Measurements from ENCODE around the gene C19orf25. TPM values are rescaled to one million over a fixed set of nuclear protein-coding genes. Genes with fewer than 3 reads are reported as not detected.

Gene C19orf25
- total RNA-seq, 3 donors from 2014 or later: 31.0 to 32.1 (median 32.0) TPM

DNA sequence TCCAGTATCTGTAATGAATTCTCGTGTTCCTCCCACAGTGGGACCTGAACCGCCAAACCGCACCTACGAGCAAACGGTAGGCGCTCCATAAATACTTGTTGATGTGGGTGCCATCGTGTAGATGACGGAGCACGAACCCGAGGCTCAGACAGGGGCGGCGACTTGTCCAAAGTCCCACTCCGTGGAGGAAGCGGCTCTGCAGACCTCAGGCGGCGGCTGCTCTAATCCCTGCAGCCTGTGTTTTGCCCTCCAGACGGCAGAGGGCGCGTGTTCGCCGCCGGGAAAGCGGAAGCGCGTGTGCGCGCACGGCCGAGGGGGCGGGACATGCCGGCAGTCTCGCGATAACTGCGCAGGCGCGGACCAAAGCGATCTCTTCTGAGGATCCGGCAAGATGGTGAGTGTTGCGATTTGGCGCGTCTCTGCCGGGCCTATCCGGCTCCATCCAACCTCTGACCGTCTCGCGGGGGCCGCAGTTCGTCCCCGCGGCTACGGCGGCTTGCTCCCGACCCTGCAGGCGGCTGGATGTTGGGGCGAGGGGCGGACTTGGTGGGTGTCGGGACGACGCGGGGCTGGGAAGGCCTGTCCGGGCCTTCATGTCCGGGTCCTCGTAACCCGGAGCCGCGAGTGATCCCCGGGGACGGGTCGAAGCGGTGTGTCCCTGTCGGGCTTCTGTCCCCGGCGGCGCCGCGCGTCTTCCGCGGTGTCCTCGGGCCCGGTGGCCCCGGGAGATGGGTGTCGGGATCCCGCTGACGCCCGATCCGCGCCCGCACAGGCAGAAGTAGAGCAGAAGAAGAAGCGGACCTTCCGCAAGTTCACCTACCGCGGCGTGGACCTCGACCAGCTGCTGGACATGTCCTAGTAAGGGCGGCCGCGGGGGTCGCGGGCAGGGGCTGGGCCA lies 40.7 kb downstream of the C19orf25 start, which contains the start of gene RPS15:
Gene RPS15 (plus strand): TSS at position 362 of the 898 bp plus-strand sequence. CDS start 30 bp downstream, at position 392.
- ATAC-seq: peak; percentile 78 to 87
- H3K4me3 Mint-ChIP-seq: peak within 1 kb of the TSS; percentile 98
- no peaks in the 10 kb centered on the region for H3K27me3 Mint-ChIP-seq (ENCODE audit: low read depth)
- peaks cover 42% of the 10 kb centered on the region for H3K36me3 Mint-ChIP-seq (ENCODE audit: insufficient read depth)
- DNase-seq: peak; percentile 96
- H3K9me3 Mint-ChIP-seq: no peaks in the 10 kb centered on the region
- peaks cover 27% of the 10 kb centered on the region for H3K4me1 Mint-ChIP-seq (ENCODE audit: low read depth)

DNA sequence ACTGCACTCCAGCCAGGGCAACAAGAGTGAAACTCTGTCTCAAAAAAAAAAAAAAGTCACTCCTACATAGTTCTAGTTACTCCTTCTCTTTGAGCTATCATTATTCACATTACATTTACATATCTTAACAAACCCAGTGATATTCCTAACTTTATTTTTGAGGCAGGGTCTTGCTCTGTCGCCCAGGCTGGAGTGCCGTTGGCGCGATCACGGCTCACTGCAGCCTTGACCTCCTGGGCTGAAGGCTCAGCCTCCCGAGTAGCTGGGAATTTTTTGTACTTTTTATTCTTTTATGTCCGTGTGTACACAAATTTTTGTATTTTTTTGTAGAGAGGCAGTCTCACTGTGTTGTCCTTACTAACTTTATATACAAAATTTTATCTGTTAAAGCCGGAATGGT lies 41.4 kb downstream of the C19orf25 start:
- Mint-ChIP-seq H3K4me1 (ENCODE audit: low read depth) (peaks cover 25% of the 10 kb centered on the region), H3K4me3 (peak overlapping the region; percentile 98), H3K36me3 (ENCODE audit: insufficient read depth) (peaks cover 40% of the 10 kb centered on the region)

DNA sequence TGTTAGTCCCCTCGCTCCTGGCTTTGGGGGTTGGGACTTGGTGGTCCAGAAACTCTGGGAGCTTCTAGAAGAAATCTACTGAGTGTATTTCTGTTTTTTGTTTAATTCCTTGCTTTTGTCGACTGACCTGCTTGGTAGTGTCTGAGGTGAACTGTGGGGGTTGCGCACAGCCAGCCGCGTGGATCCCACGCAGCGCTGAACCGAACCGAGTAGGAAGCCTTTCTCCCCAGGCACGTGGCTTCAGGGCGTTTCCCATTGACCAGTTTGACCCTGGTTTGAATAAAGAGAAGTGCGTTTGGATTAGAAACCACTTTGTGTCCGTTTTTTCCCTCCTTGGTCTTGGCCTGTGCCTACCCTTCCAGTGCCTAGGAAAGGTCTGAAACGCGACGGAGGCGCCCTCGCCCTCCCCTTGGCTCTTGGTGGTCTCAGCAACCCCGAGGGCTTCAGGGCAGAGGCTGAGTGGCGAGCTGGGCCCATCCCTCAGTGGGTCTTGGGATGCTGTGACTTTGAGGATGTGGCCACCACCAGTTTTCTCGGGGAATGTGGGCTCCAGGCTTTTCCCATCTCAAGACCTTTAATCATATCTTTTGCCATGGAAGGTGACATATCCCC lies 43.5 kb downstream of the C19orf25 start:
- Mint-ChIP-seq H3K27me3 (ENCODE audit: low read depth) (no peaks in the 10 kb centered on the region), H3K4me1 (ENCODE audit: low read depth) (peaks cover 15% of the 10 kb centered on the region), H3K9me3 (no peaks in the 10 kb centered on the region), H3K4me3 (no peak overlapping the region), H3K36me3 (ENCODE audit: insufficient read depth) (peaks cover 27% of the 10 kb centered on the region)
- DNase-seq (no peak), ATAC-seq (no peak)

More for the DNA sequence above, 41.4 kb downstream of the C19orf25 start:
- H3K9me3 Mint-ChIP-seq: no peaks in the 10 kb centered on the region
- DNase-seq: no peak
- no peaks in the 10 kb centered on the region for H3K27me3 Mint-ChIP-seq (ENCODE audit: low read depth)
- ATAC-seq: no peak

DNA sequence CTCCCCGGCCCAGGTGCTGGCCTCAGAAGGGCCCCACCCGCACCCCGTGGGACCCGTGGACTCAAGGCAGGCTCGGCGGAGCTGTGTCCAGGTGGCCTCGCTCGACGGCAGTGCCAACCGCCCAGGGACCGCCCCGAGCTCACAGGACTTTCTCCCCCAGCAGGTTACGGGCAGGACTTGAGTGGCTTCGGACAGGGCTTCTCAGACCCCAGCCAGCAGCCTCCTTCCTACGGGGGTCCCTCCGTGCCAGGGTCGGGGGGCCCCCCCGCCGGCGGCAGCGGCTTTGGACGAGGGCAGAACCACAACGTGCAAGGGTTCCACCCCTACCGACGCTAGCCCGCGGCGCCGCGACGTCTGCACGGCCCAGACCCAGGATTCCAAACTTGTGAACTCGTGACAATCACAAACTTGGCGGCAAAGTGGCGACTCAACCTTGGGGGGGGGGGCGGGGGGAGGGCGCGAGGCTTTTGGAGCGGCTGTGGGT lies 44.4 kb downstream of the C19orf25 start:
- peaks cover 7% of the 10 kb centered on the region for H3K4me1 Mint-ChIP-seq (ENCODE audit: low read depth)
- DNase-seq (no peak), ATAC-seq (no peak)
- H3K27me3 Mint-ChIP-seq (ENCODE audit: low read depth): no peaks in the 10 kb centered on the region
- H3K4me3 Mint-ChIP-seq: no peak overlapping the region
- no peaks in the 10 kb centered on the region for H3K9me3 Mint-ChIP-seq
- H3K36me3 Mint-ChIP-seq (ENCODE audit: insufficient read depth): peaks cover 21% of the 10 kb centered on the region

DNA sequence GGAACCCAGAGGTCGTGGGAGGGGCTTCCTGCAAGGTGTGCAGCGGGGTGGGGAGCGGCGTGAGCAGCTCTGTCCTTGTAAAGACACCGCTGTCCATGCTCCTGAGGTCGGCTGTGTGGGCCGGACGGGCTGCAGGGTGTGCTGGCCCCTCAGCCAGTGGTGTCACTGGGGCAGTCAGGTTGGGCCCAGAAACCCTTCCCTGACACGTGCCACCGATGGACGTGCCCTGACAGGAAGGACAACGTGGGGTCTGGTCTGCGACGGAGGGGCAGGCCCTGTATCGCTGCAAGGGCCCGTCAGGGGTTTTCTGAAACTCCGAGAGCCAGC lies 45.0 kb downstream of the C19orf25 start:
- Mint-ChIP-seq H3K36me3 (ENCODE audit: insufficient read depth) (peaks cover 18% of the 10 kb centered on the region), H3K27me3 (ENCODE audit: low read depth) (no peaks in the 10 kb centered on the region), H3K9me3 (no peaks in the 10 kb centered on the region), H3K4me1 (ENCODE audit: low read depth) (peaks cover 5% of the 10 kb centered on the region), H3K4me3 (no peak overlapping the region)
- DNase-seq (no peak), ATAC-seq (no peak)

DNA sequence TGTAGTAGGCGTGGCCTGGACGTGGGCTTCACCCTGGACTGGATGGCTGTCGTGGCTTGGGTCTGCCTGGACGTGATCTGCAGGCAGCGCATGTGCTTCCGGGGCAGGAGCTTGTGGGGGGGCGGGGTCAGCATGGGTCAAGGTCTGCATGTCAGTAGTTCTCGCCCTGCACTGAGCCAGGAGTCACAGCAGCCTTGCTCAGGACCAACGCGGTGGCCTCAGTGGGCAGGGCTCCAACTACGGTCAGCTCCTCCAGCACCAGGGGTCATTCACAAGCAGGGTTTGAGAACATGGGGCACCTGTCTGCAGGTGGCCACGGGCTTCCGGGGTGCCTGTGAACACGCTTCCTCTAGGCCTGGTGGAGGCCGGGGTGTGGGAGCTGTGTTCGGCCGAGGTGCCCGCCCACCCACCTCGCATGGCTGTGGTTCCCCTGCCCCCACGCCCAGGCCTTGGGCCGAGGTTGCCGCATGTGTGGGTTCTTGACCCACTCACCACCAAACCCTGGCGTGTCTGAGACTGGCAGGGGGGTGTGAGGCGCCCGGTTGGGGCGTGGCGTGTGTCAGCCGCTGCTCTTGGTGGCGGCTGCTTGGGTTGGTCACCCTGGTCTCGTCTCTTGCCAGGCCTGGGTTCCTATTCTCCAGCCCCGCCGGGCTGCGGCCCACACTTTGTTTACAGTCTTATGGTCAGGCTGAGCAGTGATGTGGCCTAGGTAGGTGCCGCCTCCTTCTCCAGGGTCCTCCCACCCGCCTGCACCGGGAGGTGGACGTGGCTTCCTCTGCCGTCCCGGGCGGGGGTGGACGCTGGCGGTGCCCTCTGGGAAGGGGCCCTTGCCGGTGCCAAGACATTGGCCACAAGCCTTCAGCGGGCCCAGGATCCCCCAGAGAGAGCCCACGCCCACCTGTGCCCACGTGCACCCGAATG lies 45.6 kb downstream of the C19orf25 start:
- ATAC-seq (no peak), DNase-seq (no peak)
- no peaks in the 10 kb centered on the region for H3K9me3 Mint-ChIP-seq
- H3K4me1 Mint-ChIP-seq (ENCODE audit: low read depth): peaks cover 5% of the 10 kb centered on the region
- H3K27me3 Mint-ChIP-seq (ENCODE audit: low read depth): no peaks in the 10 kb centered on the region
- peaks cover 18% of the 10 kb centered on the region for H3K36me3 Mint-ChIP-seq (ENCODE audit: insufficient read depth)
- no peak overlapping the region for H3K4me3 Mint-ChIP-seq

DNA sequence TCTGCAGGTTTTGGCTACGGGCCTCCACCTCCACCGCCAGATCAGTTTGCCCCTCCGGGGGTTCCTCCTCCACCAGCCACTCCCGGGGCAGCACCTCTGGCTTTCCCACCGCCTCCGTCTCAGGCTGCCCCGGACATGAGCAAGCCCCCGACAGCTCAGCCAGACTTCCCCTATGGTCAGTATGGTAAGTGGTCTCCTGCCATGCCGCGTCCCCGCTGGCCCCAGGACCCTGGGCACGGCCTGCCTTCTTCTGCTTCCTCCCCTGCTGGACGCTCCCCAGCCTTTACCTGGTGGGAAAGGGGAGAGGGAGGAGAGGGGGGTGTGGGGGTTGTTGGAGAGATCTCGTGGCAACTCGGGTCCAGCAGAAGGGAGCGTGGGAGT lies 46.5 kb downstream of the C19orf25 start:
- no peak for DNase-seq
- Mint-ChIP-seq H3K27me3 (ENCODE audit: low read depth) (no peaks in the 10 kb centered on the region), H3K36me3 (ENCODE audit: insufficient read depth) (peaks cover 15% of the 10 kb centered on the region), H3K4me1 (ENCODE audit: low read depth) (no peaks in the 10 kb centered on the region), H3K4me3 (no peak overlapping the region), H3K9me3 (no peaks in the 10 kb centered on the region)
- ATAC-seq: no peak

DNA sequence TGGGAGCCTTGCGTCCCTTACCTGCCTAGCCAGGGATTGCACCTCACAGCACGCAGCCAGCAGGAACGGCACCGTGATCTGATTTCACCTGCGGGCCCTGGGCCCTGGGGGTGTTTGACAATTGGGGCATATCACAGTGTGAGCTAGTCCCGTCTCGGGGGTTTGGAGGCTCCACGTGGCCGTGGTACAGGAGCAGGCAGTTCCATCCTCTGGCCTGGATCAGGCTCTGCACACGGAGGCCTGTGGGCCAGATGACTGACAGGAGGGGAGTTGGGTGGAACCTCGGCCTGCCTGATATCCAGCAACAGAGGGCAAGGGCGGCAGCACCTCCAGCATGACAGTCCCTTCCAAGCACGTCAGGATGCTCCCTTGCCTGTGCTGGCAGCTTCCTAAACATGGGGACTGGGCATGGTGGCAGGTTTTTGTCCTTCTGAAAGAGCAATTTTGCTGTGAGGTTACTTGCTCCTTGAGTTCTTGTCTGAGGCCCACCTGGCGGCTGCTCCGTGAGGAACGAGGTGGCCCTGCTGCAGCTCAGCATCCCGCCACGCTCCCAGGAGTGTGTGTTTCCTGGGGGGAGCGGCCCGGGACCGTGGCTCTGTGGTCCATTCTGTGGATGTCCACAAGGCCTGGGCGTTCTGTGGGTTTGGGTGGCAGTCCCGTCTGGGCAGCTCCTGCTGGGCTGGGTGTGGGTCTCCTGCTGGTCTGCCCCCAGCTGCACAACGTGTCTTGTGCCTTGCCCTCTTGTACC lies 47.1 kb downstream of the C19orf25 start:
- Mint-ChIP-seq H3K4me3 (no peak overlapping the region), H3K36me3 (ENCODE audit: insufficient read depth) (peaks cover 15% of the 10 kb centered on the region), H3K27me3 (ENCODE audit: low read depth) (no peaks in the 10 kb centered on the region), H3K9me3 (no peaks in the 10 kb centered on the region), H3K4me1 (ENCODE audit: low read depth) (no peaks in the 10 kb centered on the region)
- ATAC-seq (no peak), DNase-seq (no peak)

DNA sequence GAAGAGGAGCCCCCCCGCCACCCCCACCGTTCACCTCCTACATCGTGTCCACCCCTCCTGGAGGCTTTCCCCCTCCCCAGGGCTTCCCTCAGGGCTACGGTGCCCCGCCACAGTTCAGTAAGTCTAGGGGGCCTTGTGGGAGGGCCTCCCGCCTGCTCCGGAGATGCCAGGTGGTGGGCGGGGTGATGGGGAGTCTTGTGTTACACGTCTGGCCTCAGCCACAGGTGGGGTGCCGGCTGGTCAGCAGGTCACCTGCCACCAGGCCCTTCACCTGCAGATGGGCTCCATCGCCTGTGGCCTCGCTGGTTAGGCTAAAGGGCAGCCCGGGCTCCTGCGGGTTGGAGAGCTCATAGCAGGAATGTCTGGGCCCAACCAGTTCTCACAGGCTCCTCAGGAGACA lies 48.8 kb downstream of the C19orf25 start:
- Mint-ChIP-seq H3K36me3 (ENCODE audit: insufficient read depth) (peaks cover 15% of the 10 kb centered on the region), H3K9me3 (no peaks in the 10 kb centered on the region), H3K4me3 (no peak overlapping the region), H3K27me3 (ENCODE audit: low read depth) (no peaks in the 10 kb centered on the region), H3K4me1 (ENCODE audit: low read depth) (no peaks in the 10 kb centered on the region)
- DNase-seq (no peak), ATAC-seq (no peak)

DNA sequence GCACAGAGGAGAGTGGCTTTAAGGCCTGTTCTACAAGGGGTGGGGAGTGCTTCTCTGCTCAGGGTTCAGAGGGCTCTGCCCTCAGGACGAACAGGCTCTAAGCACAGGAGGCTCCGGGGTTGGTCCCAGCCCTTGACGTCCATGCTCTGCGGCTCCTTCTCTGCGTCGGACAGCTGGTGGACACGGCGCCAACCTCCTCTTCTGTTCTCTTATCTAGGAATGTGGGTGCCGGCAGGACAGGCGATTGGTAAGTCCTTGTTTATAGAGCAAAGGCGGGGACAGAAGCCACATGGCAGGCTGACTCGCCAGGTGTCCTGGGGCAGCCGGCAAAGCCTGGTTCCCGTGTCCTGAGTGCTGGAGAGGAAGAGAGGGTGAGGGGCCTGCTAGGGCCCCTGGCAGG lies 49.3 kb downstream of the C19orf25 start:
- Mint-ChIP-seq H3K4me3 (no peak overlapping the region), H3K4me1 (ENCODE audit: low read depth) (no peaks in the 10 kb centered on the region), H3K36me3 (ENCODE audit: insufficient read depth) (peaks cover 18% of the 10 kb centered on the region), H3K27me3 (ENCODE audit: low read depth) (no peaks in the 10 kb centered on the region), H3K9me3 (no peaks in the 10 kb centered on the region)
- no peak for ATAC-seq
- DNase-seq: no peak

DNA sequence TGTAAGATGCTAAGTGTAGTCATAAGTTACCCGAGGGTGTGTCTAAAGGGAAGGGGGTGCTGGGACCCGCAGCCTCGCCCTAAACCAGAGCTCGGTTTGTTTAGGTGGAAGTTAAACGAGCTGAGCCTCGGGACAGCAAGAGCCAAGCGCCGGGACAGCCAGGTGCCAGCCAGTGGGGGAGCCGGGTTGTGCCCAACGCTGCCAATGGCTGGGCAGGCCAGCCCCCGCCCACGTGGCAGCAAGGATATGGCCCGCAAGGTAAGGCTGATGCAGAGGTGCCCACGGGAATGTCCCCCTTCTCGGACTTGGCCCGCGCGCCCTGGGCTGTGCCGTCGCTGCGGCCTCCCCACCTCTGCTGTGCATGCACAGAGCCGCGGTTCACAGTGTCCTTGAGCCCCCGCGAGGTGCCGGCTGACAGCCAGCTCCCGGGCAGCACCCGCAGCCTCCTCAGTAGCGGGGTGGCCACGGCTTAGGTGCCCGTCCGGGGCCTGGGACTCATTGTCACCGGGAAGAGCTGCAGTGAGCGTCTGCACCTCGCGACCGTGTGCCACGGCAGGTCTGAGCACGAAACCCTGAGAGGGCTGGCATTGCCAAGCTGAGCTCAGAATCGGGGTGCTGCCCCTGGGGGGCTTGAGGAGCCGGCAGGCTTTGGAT lies 50.1 kb downstream of the C19orf25 start:
- ATAC-seq (no peak), DNase-seq (no peak)
- Mint-ChIP-seq H3K36me3 (ENCODE audit: insufficient read depth) (peaks cover 18% of the 10 kb centered on the region), H3K4me1 (ENCODE audit: low read depth) (no peaks in the 10 kb centered on the region), H3K9me3 (no peaks in the 10 kb centered on the region), H3K4me3 (no peak overlapping the region), H3K27me3 (ENCODE audit: low read depth) (no peaks in the 10 kb centered on the region)

DNA sequence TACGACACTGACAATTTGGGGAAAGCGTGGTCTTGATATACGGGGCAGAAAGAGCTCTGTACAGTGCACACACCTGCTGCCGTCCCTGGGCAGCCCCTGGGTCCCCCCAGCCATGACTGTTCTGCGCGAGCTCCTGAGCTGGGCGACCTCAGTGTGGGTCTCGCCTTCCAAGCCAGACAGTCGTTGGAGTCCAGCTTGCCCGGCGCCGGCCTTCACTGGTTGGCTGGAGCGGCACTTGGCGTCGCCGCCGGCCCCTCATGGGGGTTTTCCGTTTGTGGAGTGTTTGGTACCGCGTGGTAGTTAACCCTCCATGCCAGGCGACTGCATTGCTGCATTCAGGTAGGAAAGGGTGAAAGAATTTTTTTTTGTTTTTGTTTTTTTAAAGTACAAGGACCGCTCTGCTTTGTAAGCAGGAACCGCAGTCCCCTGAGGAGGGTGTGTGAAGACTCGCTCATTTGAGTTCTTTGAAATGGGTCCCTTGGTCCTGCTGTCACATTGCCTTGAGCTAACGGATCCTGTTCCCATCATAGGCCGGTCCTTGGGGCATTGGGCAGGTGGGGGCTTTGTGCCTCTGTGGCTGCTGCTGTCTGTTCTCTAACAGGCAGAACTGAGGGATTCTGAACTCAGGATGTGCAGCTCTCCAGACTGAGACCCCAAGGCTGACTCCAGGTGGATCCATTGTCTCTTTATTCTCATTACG lies 51.6 kb downstream of the C19orf25 start:
- Mint-ChIP-seq H3K4me1 (ENCODE audit: low read depth) (no peaks in the 10 kb centered on the region), H3K4me3 (no peak overlapping the region), H3K27me3 (ENCODE audit: low read depth) (no peaks in the 10 kb centered on the region), H3K9me3 (no peaks in the 10 kb centered on the region), H3K36me3 (ENCODE audit: insufficient read depth) (peaks cover 30% of the 10 kb centered on the region)
- no peak for DNase-seq
- ATAC-seq: no peak

DNA sequence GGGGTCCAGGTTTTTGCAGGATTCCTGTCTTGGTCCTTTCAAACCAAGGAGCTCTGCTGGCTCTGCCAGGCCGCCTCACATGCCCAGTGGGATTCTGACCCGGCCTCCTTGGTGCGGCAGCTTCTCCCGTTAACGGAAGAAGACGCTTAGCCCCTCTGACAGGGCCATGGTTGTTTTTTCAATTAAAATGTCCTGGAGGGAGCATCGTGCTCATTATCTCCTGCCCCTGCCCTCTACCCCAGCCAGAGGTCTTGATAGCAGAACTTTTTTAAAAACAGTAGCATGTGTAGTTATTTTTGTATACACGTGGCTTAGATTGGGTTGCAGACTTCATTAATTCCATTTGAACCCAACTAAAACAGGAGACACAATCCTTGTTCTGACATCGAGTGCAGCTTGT lies 52.3 kb downstream of the C19orf25 start:
- Mint-ChIP-seq H3K36me3 (ENCODE audit: insufficient read depth) (peaks cover 30% of the 10 kb centered on the region), H3K27me3 (ENCODE audit: low read depth) (no peaks in the 10 kb centered on the region), H3K4me3 (no peak overlapping the region), H3K9me3 (no peaks in the 10 kb centered on the region), H3K4me1 (ENCODE audit: low read depth) (no peaks in the 10 kb centered on the region)
- ATAC-seq (no peak), DNase-seq (no peak)

Data from activated T-cell treated with anti-CD3 and anti-CD28 coated beads, Interleukin-2, amount 50 U/mL, for 4 hours (primary cell).